Measurements from ENCODE around the gene MKS1. TPM values are rescaled to one million over a fixed set of nuclear protein-coding genes. Genes with fewer than 3 reads are reported as not detected.

The MKS1 gene
- polyA plus RNA-seq (2013, experiment 1 of 2) = 13.5 TPM
- 14.5 TPM for polyA plus RNA-seq (2013, experiment 2 of 2)

DNA sequence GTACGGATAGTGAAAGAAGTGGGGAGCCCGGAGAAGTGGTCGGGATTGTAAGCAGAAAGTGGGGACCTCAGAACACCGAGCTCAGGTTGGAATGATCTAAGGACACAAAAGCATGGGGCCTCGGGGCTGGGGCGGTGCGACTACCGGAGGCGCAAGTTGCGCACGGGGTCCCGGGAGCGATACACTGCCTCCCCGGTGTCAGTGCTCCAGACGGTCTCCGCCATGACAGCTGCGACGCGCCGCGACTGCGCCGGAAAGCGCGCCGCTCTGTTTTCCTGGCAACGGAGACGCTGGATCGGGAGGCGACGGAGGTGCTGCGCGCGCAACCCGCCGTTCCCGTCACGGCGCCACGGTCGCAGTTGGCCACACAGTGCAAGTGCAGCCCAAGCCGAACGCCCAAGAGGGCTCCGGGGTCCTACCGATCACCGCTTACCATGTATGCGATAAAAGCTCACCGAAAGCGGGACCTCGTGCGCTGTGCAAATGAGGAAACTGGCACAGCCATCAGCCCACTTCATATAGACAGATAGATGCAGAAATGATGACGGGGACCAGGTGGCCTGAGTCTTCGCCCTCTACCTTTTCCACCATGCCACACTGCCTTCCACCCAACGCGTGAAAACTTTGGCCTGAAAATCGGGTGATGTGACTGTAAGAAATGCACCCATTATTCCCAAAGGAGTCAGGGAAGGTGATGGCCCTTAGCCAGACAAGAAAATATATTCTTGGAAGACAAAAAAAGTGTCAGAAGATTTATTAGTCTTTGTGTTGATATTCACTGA, at the start of gene MKS1:
MKS1 (minus strand) TSS at position 249 of the 782 bp plus-strand sequence; CDS start at position 224, 25 bp downstream.
- peak within 1 kb of the TSS; percentile 85 for H3K4me3 ChIP-seq (ENCODE audit: low read length)
- no peak within 1 kb of the TSS for H3K27ac ChIP-seq (ENCODE audit: low read depth, low read length)
- 8% methylated on average over 56 of the region's 56 CpGs for WGBS
- H3K4me1 ChIP-seq (ENCODE audit: insufficient read depth, low read length) = peaks cover 3% of the 10 kb centered on the region; the same call in 1 of the 2 replicates
- peak within 1 kb of the TSS; percentile 67 for H3K9ac ChIP-seq (ENCODE audit: low read depth, low read length)
- H3K9me3 ChIP-seq (ENCODE audit: insufficient read depth, low read depth, low read length) = no peaks in the 10 kb centered on the region
- H3K27me3 ChIP-seq (ENCODE audit: insufficient read depth, low read length) = peaks cover 8% of the 10 kb centered on the region; the same call in 1 of the 2 replicates
- H3K36me3 ChIP-seq (ENCODE audit: insufficient read depth, low read length) = peaks cover 13% of the 10 kb centered on the region

- Histone ChIP-seq H3K4me1 (ENCODE audit: insufficient read depth, low read length) (no peaks in the 10 kb centered on the region), H3K9ac (ENCODE audit: low read depth, low read length) (no peak overlapping the region), H3K36me3 (ENCODE audit: insufficient read depth, low read length) (no peaks in the 10 kb centered on the region), H3K27ac (ENCODE audit: low read depth, low read length) (no peak overlapping the region), H3K4me3 (ENCODE audit: low read length) (no peak overlapping the region), H3K27me3 (ENCODE audit: insufficient read depth, low read length) (peaks cover 9% of the 10 kb centered on the region; the same call in 1 of the 2 replicates), H3K9me3 (ENCODE audit: insufficient read depth, low read depth, low read length) (no peaks in the 10 kb centered on the region)
- 92% methylated on average over 12 of the region's 12 CpGs for WGBS
Observed at GRCh38 chr17:58268326-58268725, 49.3 kb upstream of the MKS1 start.

DNA sequence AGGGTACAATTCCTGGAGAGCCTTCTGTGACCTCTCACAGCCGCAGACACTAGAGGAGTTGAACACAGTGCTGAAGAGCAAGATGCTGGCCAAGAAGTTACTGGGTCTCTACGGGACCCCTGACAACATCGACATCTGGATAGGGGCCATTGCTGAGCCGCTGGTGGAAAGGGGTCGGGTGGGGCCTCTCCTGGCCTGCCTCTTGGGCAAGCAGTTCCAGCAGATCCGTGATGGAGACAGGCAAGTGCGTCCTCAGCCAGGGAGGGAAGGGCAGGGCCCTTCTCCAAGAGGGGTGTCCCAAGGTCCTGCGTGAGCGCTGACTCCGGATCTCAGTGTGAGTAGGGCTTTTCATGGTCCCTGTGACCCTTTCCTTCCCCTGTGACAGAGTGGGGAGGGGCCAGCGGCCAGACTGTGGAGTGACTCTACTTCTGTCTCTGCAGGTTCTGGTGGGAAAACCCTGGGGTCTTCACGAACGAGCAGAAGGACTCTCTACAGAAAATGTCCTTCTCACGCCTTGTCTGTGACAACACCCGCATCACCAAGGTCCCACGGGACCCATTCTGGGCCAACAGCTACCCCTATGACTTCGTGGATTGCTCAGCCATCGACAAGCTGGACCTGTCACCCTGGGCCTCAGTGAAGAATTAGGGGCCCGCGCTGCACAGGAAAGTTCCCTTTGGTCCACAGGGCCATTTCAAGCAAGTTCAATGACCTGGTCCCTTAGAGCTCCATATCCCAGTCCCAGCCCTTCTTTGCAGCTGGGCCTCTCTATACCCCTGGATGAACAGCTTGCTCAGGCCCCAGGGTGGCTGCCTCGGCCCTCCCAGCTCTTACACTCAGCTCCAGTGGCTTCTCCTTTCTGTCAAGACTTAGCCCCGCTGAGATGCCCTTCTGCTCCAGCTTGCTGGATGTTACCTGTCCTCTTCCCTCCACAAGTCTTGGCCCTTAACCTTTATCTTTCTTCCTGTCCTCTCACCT, 48.6 kb upstream of the MKS1 start:
- H3K36me3 ChIP-seq (ENCODE audit: insufficient read depth, low read length) = no peaks in the 10 kb centered on the region
- WGBS = 93% methylated on average over 22 of the region's 22 CpGs
- H3K27me3 ChIP-seq (ENCODE audit: insufficient read depth, low read length) = peaks cover 12% of the 10 kb centered on the region; the same call in 1 of the 2 replicates

DNA sequence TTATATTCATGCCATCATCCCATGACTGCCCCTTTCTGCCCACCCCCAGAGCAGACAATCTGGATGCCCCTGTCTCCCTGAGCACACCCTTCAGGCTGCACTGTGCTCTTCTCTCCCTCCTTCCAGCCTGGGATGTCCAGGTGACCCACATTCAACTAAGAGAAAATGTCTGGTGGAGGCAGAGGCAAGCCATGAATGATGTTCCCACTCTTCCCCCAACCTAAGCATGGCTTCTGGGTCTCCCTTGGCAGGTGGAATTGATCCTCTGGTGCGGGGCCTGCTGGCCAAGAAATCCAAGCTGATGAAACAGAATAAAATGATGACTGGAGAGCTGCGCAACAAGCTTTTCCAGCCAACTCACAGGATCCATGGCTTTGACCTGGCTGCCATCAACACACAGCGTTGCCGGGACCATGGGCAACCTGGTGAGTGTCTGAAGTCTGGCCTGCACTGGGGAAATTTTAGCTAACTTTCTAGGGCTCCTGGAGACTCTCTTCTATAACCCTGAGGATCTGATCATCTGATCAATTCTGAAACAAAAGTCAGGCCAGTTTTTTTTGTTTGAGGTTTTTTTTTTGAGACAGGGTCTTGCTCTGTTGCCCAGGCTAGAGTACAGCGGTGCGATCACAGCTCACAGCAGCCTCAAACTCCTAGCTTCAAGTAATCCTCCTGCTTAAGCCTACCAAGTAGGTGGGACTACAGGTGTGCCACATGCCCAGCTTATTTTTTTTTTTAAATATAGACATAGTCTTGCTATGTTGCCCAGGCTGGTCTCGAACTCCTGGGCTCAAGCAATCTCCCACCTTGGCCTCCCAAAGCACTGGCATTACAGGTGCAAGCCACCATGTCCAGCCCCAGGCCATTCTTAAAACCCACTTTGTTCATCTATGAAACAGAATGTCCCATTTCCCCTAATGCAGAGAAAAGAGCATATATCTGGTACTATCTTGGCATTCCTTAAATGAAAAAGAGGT, 47.1 kb upstream of the MKS1 start:
- no peaks in the 10 kb centered on the region for H3K9me3 ChIP-seq (ENCODE audit: insufficient read depth, low read depth, low read length)
- peaks cover 24% of the 10 kb centered on the region for H3K27me3 ChIP-seq (ENCODE audit: insufficient read depth, low read length)
- H3K27ac ChIP-seq (ENCODE audit: low read depth, low read length) = no peak overlapping the region
- H3K4me1 ChIP-seq (ENCODE audit: insufficient read depth, low read length) = no peaks in the 10 kb centered on the region
- no peak overlapping the region for H3K4me3 ChIP-seq (ENCODE audit: low read length)
- no peaks in the 10 kb centered on the region for H3K36me3 ChIP-seq (ENCODE audit: insufficient read depth, low read length)
- H3K9ac ChIP-seq (ENCODE audit: low read depth, low read length) = no peak overlapping the region
- WGBS = 94% methylated on average over 7 of the region's 7 CpGs

More for the DNA sequence above, 48.6 kb upstream of the MKS1 start:
- H3K27ac ChIP-seq (ENCODE audit: low read depth, low read length) = no peak overlapping the region
- no peak overlapping the region for H3K9ac ChIP-seq (ENCODE audit: low read depth, low read length)
- H3K4me1 ChIP-seq (ENCODE audit: insufficient read depth, low read length) = no peaks in the 10 kb centered on the region
- H3K9me3 ChIP-seq (ENCODE audit: insufficient read depth, low read depth, low read length) = no peaks in the 10 kb centered on the region
- no peak overlapping the region for H3K4me3 ChIP-seq (ENCODE audit: low read length)

- H3K36me3 ChIP-seq (ENCODE audit: insufficient read depth, low read length) = no peaks in the 10 kb centered on the region
- no peaks in the 10 kb centered on the region for H3K9me3 ChIP-seq (ENCODE audit: insufficient read depth, low read depth, low read length)
- H3K27me3 ChIP-seq (ENCODE audit: insufficient read depth, low read length) = peaks cover 33% of the 10 kb centered on the region
- H3K4me1 ChIP-seq (ENCODE audit: insufficient read depth, low read length) = no peaks in the 10 kb centered on the region
- no peak overlapping the region for H3K4me3 ChIP-seq (ENCODE audit: low read length)
- 80% methylated on average over 3 of the region's 4 CpGs for WGBS
- no peak overlapping the region for H3K27ac ChIP-seq (ENCODE audit: low read depth, low read length)
- no peak overlapping the region for H3K9ac ChIP-seq (ENCODE audit: low read depth, low read length)
Observed at GRCh38 chr17:58265271-58265670, 46.2 kb upstream of the MKS1 start.

DNA sequence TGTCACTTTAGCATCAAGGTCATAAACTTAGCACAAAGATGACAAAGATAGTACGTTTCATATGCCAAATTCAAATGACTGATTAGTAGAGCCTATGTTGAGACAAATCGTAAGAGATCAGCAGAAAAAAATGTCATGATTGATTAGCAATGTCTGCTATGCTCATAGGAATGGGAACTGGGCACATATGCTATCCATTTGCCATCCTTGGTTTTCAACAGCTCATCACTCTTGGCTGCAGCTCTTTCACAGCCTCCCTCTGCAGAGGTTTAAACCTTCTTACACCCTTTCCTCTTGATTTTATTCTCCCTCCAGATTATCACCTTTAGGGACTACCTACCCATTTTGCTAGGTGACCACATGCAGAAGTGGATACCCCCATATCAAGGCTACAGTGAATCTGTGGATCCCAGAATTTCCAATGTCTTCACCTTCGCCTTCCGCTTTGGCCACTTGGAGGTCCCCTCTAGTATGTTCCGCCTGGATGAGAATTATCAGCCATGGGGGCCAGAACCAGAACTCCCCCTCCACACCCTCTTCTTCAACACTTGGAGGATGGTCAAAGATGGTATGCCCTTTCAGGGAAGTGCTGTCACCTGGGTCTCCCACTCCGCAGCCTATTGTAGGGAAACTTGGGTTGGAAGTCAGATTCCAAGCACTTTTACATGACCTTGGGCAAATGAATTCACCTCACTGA, 45.5 kb upstream of the MKS1 start:
- Histone ChIP-seq H3K4me1 (ENCODE audit: insufficient read depth, low read length) (no peaks in the 10 kb centered on the region), H3K9ac (ENCODE audit: low read depth, low read length) (no peak overlapping the region), H3K9me3 (ENCODE audit: insufficient read depth, low read depth, low read length) (no peaks in the 10 kb centered on the region), H3K27me3 (ENCODE audit: insufficient read depth, low read length) (peaks cover 39% of the 10 kb centered on the region), H3K27ac (ENCODE audit: low read depth, low read length) (no peak overlapping the region), H3K36me3 (ENCODE audit: insufficient read depth, low read length) (no peaks in the 10 kb centered on the region), H3K4me3 (ENCODE audit: low read length) (no peak overlapping the region)
- 84% methylated on average over 6 of the region's 6 CpGs for WGBS

DNA sequence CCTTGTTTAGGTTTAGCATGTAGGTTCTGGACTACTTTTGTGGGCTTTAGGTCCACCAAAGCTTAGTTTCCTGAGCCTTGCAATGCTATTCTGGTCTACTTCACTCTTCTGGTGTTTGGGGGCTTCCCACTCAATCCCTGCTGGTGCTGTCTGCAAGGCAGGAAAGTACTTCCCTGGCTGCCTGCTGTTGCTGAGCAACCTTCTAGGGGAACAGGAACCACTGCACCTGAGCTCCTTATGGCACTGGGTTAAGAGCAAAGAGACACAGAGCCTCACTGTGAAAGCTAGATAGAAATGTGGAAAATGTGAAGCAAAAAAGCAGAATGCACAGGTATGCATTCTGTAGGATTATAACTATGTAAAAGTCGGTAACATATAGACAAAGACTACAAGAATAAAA, 44.7 kb upstream of the MKS1 start:
- WGBS = no CpG with 5 or more reads among the region's 1 CpG
- Histone ChIP-seq H3K4me3 (ENCODE audit: low read length) (no peak overlapping the region), H3K27me3 (ENCODE audit: insufficient read depth, low read length) (peaks cover 47% of the 10 kb centered on the region), H3K27ac (ENCODE audit: low read depth, low read length) (no peak overlapping the region), H3K9me3 (ENCODE audit: insufficient read depth, low read depth, low read length) (no peaks in the 10 kb centered on the region), H3K36me3 (ENCODE audit: insufficient read depth, low read length) (no peaks in the 10 kb centered on the region), H3K4me1 (ENCODE audit: insufficient read depth, low read length) (no peaks in the 10 kb centered on the region), H3K9ac (ENCODE audit: low read depth, low read length) (no peak overlapping the region)

- Histone ChIP-seq H3K27ac (ENCODE audit: low read depth, low read length) (no peak overlapping the region), H3K27me3 (ENCODE audit: insufficient read depth, low read length) (peaks cover 60% of the 10 kb centered on the region), H3K9ac (ENCODE audit: low read depth, low read length) (no peak overlapping the region), H3K9me3 (ENCODE audit: insufficient read depth, low read depth, low read length) (no peaks in the 10 kb centered on the region), H3K4me3 (ENCODE audit: low read length) (no peak overlapping the region), H3K36me3 (ENCODE audit: insufficient read depth, low read length) (no peaks in the 10 kb centered on the region), H3K4me1 (ENCODE audit: insufficient read depth, low read length) (no peaks in the 10 kb centered on the region)
- 94% methylated on average over 10 of the region's 11 CpGs for WGBS
Observed at GRCh38 chr17:58262149-58262548, 43.1 kb upstream of the MKS1 start.

DNA sequence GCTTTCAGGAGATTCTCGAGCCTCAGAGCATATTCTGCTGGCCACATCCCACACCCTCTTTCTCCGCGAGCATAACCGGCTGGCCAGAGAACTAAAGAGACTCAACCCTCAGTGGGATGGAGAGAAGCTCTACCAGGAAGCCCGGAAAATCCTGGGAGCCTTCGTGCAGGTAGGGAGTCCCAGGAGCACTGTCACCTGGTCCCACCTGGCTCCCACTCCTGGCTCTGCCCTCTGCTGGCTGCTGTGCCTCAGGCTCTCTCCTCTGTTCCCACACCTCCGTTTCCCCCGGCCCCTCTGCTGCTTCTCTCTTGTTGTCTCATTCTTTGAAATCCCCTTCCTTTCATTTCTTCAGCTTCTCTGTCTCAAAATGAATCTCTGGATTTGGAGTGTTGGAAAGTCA, 35.7 kb upstream of the MKS1 start:
- Histone ChIP-seq H3K27me3 (ENCODE audit: insufficient read depth, low read length) (peaks cover 69% of the 10 kb centered on the region), H3K9me3 (ENCODE audit: insufficient read depth, low read depth, low read length) (no peaks in the 10 kb centered on the region), H3K4me1 (ENCODE audit: insufficient read depth, low read length) (no peaks in the 10 kb centered on the region), H3K36me3 (ENCODE audit: insufficient read depth, low read length) (no peaks in the 10 kb centered on the region), H3K27ac (ENCODE audit: low read depth, low read length) (no peak overlapping the region), H3K4me3 (ENCODE audit: low read length) (no peak overlapping the region), H3K9ac (ENCODE audit: low read depth, low read length) (no peak overlapping the region)
- 38% methylated on average over 8 of the region's 8 CpGs for WGBS

- 96% methylated on average over 3 of the region's 3 CpGs for WGBS
- Histone ChIP-seq H3K9ac (ENCODE audit: low read depth, low read length) (no peak overlapping the region), H3K4me1 (ENCODE audit: insufficient read depth, low read length) (no peaks in the 10 kb centered on the region; the same call in 1 of the 2 replicates), H3K36me3 (ENCODE audit: insufficient read depth, low read length) (no peaks in the 10 kb centered on the region), H3K27me3 (ENCODE audit: insufficient read depth, low read length) (peaks cover 70% of the 10 kb centered on the region), H3K27ac (ENCODE audit: low read depth, low read length) (no peak overlapping the region), H3K9me3 (ENCODE audit: insufficient read depth, low read depth, low read length) (no peaks in the 10 kb centered on the region), H3K4me3 (ENCODE audit: low read length) (no peak overlapping the region)
Observed at GRCh38 chr17:58253082-58253481, 34.0 kb upstream of the MKS1 start.

Data from HUES64 (cell line).